Measurements from ENCODE around the gene GANC.

GANC gene

GRCh38 chr15:42360535-42361112 is 87.6 kb downstream of the GANC start:
- Histone ChIP-seq H3K18ac (ENCODE audit: low read length) (no peak overlapping the region), H2AK5ac (ENCODE audit: low read depth, low read length) (no peak overlapping the region), H4K8ac (ENCODE audit: low read depth, low read length) (no peak overlapping the region), H3K27me3 (ENCODE audit: control insufficient read depth in 3 of 3, insufficient read depth in 3 of 3, low read depth in 1 of 3, low read length in 3 of 3) (no peaks in the 10 kb centered on the region), H2AFZ (ENCODE audit: low read length) (no peak overlapping the region), H3K9me3 (replicated peaks in 1 of 2; ENCODE audit: control insufficient read depth in 2 of 2, insufficient read depth in 1 of 2, low read depth in 1 of 2, low read length in 2 of 2) (no peaks in the 10 kb centered on the region), H3K4me2 (ENCODE audit: insufficient read depth, low read length, poor library complexity, severe bottlenecking) (no peak overlapping the region), H2BK5ac (ENCODE audit: low read length) (no peak overlapping the region), H2BK120ac (ENCODE audit: low read depth, low read length) (no peak overlapping the region), H3K9ac (ENCODE audit: low read depth, low read length, poor library complexity) (no peak overlapping the region), H3K23ac (ENCODE audit: low read depth, low read length, poor library complexity) (no peak overlapping the region), H3K14ac (ENCODE audit: low read length) (no peak overlapping the region), H2BK12ac (ENCODE audit: low read length) (no peak overlapping the region), H3K36me3 (replicated peaks in 1 of 2; ENCODE audit: control insufficient read depth in 2 of 2, insufficient read depth in 2 of 2, low read length in 2 of 2) (no peaks in the 10 kb centered on the region), H3K4me3 (ENCODE audit: low read length in 2 of 2) (no peak overlapping the region), H2BK15ac (ENCODE audit: low read length) (no peak overlapping the region), H4K91ac (ENCODE audit: low read depth, low read length, poor library complexity) (no peak overlapping the region), H3K4ac (ENCODE audit: low read length) (no peak overlapping the region), H3K27ac (replicated peaks; ENCODE audit: low read length) (no peak overlapping the region), H3K4me1 (ENCODE audit: control insufficient read depth in 2 of 2, insufficient read depth in 1 of 2, low read depth in 1 of 2, low read length in 2 of 2) (no peaks in the 10 kb centered on the region), H3K79me1 (ENCODE audit: low read depth, low read length) (no peaks in the 10 kb centered on the region)
- DNase-seq (ENCODE audit: low spot score): no peak
- no CpG with 5 or more reads among the region's 5 CpGs for WGBS, 2 donors (ENCODE audit: extremely low coverage in 2 of 2, insufficient read length in 2 of 2, insufficient replicate concordance in 1 of 2)

- no peak overlapping the region for H3K18ac ChIP-seq (ENCODE audit: low read length)
- no peak overlapping the region for H4K91ac ChIP-seq (ENCODE audit: low read depth, low read length, poor library complexity)
- H3K23ac ChIP-seq (ENCODE audit: low read depth, low read length, poor library complexity): no peak overlapping the region
- H3K9me3 ChIP-seq (replicated peaks in 1 of 2; ENCODE audit: control insufficient read depth in 2 of 2, insufficient read depth in 1 of 2, low read depth in 1 of 2, low read length in 2 of 2): no peaks in the 10 kb centered on the region
- no peak overlapping the region for H3K27ac ChIP-seq (replicated peaks; ENCODE audit: low read length)
- no peak overlapping the region for H3K4ac ChIP-seq (ENCODE audit: low read length)
- H3K36me3 ChIP-seq (replicated peaks in 1 of 2; ENCODE audit: control insufficient read depth in 2 of 2, insufficient read depth in 2 of 2, low read length in 2 of 2): no peaks in the 10 kb centered on the region
- H3K4me3 ChIP-seq (ENCODE audit: low read length in 2 of 2): no peak overlapping the region
- H2BK5ac ChIP-seq (ENCODE audit: low read length): no peak overlapping the region
- H2BK120ac ChIP-seq (ENCODE audit: low read depth, low read length): no peak overlapping the region
- no peak overlapping the region for H3K14ac ChIP-seq (ENCODE audit: low read length)
- no peaks in the 10 kb centered on the region for H3K27me3 ChIP-seq (ENCODE audit: control insufficient read depth in 3 of 3, insufficient read depth in 3 of 3, low read depth in 1 of 3, low read length in 3 of 3)
- no peak overlapping the region for H2AK5ac ChIP-seq (ENCODE audit: low read depth, low read length)
- H3K79me1 ChIP-seq (ENCODE audit: low read depth, low read length): no peaks in the 10 kb centered on the region
- no peak overlapping the region for H4K8ac ChIP-seq (ENCODE audit: low read depth, low read length)
- no CpG with 5 or more reads among the region's 3 CpGs for WGBS, 2 donors (ENCODE audit: extremely low coverage in 2 of 2, insufficient read length in 2 of 2, insufficient replicate concordance in 1 of 2)
- H3K4me1 ChIP-seq (ENCODE audit: control insufficient read depth in 2 of 2, insufficient read depth in 1 of 2, low read depth in 1 of 2, low read length in 2 of 2): no peaks in the 10 kb centered on the region
- no peak for DNase-seq (ENCODE audit: low spot score)
- H2BK15ac ChIP-seq (ENCODE audit: low read length): no peak overlapping the region
- no peak overlapping the region for H3K4me2 ChIP-seq (ENCODE audit: insufficient read depth, low read length, poor library complexity, severe bottlenecking)
- no peak overlapping the region for H3K9ac ChIP-seq (ENCODE audit: low read depth, low read length, poor library complexity)
- no peak overlapping the region for H2AFZ ChIP-seq (ENCODE audit: low read length)
- H2BK12ac ChIP-seq (ENCODE audit: low read length): no peak overlapping the region
Measured at GRCh38 chr15:42363487-42363886, 90.5 kb downstream of the GANC start.

GRCh38 chr15:42363942-42364341 is 90.9 kb downstream of the GANC start:
- H2BK12ac ChIP-seq (ENCODE audit: low read length): no peak overlapping the region
- H2BK15ac ChIP-seq (ENCODE audit: low read length): no peak overlapping the region
- H3K4me1 ChIP-seq (ENCODE audit: control insufficient read depth in 2 of 2, insufficient read depth in 1 of 2, low read depth in 1 of 2, low read length in 2 of 2): no peaks in the 10 kb centered on the region
- no peak overlapping the region for H4K8ac ChIP-seq (ENCODE audit: low read depth, low read length)
- no peak overlapping the region for H3K18ac ChIP-seq (ENCODE audit: low read length)
- H3K27me3 ChIP-seq (ENCODE audit: control insufficient read depth in 3 of 3, insufficient read depth in 3 of 3, low read depth in 1 of 3, low read length in 3 of 3): no peaks in the 10 kb centered on the region
- H3K14ac ChIP-seq (ENCODE audit: low read length): no peak overlapping the region
- no peak overlapping the region for H3K4me3 ChIP-seq (ENCODE audit: low read length in 2 of 2)
- DNase-seq (ENCODE audit: low spot score): no peak
- H3K4ac ChIP-seq (ENCODE audit: low read length): no peak overlapping the region
- H2BK120ac ChIP-seq (ENCODE audit: low read depth, low read length): no peak overlapping the region
- no peak overlapping the region for H4K91ac ChIP-seq (ENCODE audit: low read depth, low read length, poor library complexity)
- H3K27ac ChIP-seq (replicated peaks; ENCODE audit: low read length): no peak overlapping the region
- H3K23ac ChIP-seq (ENCODE audit: low read depth, low read length, poor library complexity): no peak overlapping the region
- no peak overlapping the region for H2AK5ac ChIP-seq (ENCODE audit: low read depth, low read length)
- no peaks in the 10 kb centered on the region for H3K36me3 ChIP-seq (replicated peaks in 1 of 2; ENCODE audit: control insufficient read depth in 2 of 2, insufficient read depth in 2 of 2, low read length in 2 of 2)
- H3K9ac ChIP-seq (ENCODE audit: low read depth, low read length, poor library complexity): no peak overlapping the region
- no peak overlapping the region for H2AFZ ChIP-seq (ENCODE audit: low read length)
- H3K9me3 ChIP-seq (replicated peaks in 1 of 2; ENCODE audit: control insufficient read depth in 2 of 2, insufficient read depth in 1 of 2, low read depth in 1 of 2, low read length in 2 of 2): no peaks in the 10 kb centered on the region
- H3K4me2 ChIP-seq (ENCODE audit: insufficient read depth, low read length, poor library complexity, severe bottlenecking): no peak overlapping the region
- H2BK5ac ChIP-seq (ENCODE audit: low read length): no peak overlapping the region
- H3K79me1 ChIP-seq (ENCODE audit: low read depth, low read length): no peaks in the 10 kb centered on the region

- Histone ChIP-seq H3K4me2 (ENCODE audit: insufficient read depth, low read length, poor library complexity, severe bottlenecking) (no peak overlapping the region), H4K91ac (ENCODE audit: low read depth, low read length, poor library complexity) (no peak overlapping the region), H2BK120ac (ENCODE audit: low read depth, low read length) (no peak overlapping the region), H3K79me1 (ENCODE audit: low read depth, low read length) (no peaks in the 10 kb centered on the region), H3K14ac (ENCODE audit: low read length) (no peak overlapping the region), H3K27ac (replicated peaks; ENCODE audit: low read length) (no peak overlapping the region), H3K36me3 (replicated peaks in 1 of 2; ENCODE audit: control insufficient read depth in 2 of 2, insufficient read depth in 2 of 2, low read length in 2 of 2) (no peaks in the 10 kb centered on the region), H2AFZ (ENCODE audit: low read length) (no peak overlapping the region), H3K9ac (ENCODE audit: low read depth, low read length, poor library complexity) (no peak overlapping the region), H3K23ac (ENCODE audit: low read depth, low read length, poor library complexity) (no peak overlapping the region), H3K18ac (ENCODE audit: low read length) (no peak overlapping the region), H4K8ac (ENCODE audit: low read depth, low read length) (no peak overlapping the region), H2BK12ac (ENCODE audit: low read length) (no peak overlapping the region), H3K9me3 (replicated peaks in 1 of 2; ENCODE audit: control insufficient read depth in 2 of 2, insufficient read depth in 1 of 2, low read depth in 1 of 2, low read length in 2 of 2) (no peaks in the 10 kb centered on the region), H3K27me3 (ENCODE audit: control insufficient read depth in 3 of 3, insufficient read depth in 3 of 3, low read depth in 1 of 3, low read length in 3 of 3) (no peaks in the 10 kb centered on the region), H3K4ac (ENCODE audit: low read length) (no peak overlapping the region), H3K4me3 (ENCODE audit: low read length in 2 of 2) (no peak overlapping the region), H3K4me1 (ENCODE audit: control insufficient read depth in 2 of 2, insufficient read depth in 1 of 2, low read depth in 1 of 2, low read length in 2 of 2) (no peaks in the 10 kb centered on the region), H2BK15ac (ENCODE audit: low read length) (no peak overlapping the region), H2BK5ac (ENCODE audit: low read length) (no peak overlapping the region), H2AK5ac (ENCODE audit: low read depth, low read length) (no peak overlapping the region)
- no peak for DNase-seq (ENCODE audit: low spot score)
- no CpG with 5 or more reads among the region's 1 CpG for WGBS, 2 donors (ENCODE audit: extremely low coverage in 2 of 2, insufficient read length in 2 of 2, insufficient replicate concordance in 1 of 2)
Measured at GRCh38 chr15:42364529-42364928, 91.5 kb downstream of the GANC start.

Data from neuronal stem cell (in vitro differentiated cells).